ENCODE measurements around the gene MTG2. TPM values are rescaled to one million over a fixed set of nuclear protein-coding genes. Genes with fewer than 3 reads are reported as not detected.

The MTG2 gene
- total RNA-seq, 1 donor from 2014 or later, result 31.5 TPM

- H3K9ac ChIP-seq (ENCODE audit: low read length), result peak overlapping the region; percentile 79
- peak; percentile 1 for DNase-seq (ENCODE audit: low read depth)
- Mint-ChIP-seq H3K4me3 (ENCODE audit: unreplicated experiment) (peak overlapping the region; percentile 92), H3K27ac (ENCODE audit: unreplicated experiment) (peak overlapping the region; percentile 66), H3K4me1 (ENCODE audit: low read depth, unreplicated experiment) (peaks cover 10% of the 10 kb centered on the region), H3K36me3 (ENCODE audit: low read depth, unreplicated experiment) (peaks cover 14% of the 10 kb centered on the region), H3K9me3 (ENCODE audit: unreplicated experiment) (no peaks in the 10 kb centered on the region), H3K27me3 (ENCODE audit: low read depth, unreplicated experiment) (no peaks in the 10 kb centered on the region)
- FAIRE-seq, result no peak
- H2AFZ ChIP-seq (ENCODE audit: low read depth, low read length), result peak overlapping the region; percentile 69
- no peak for TF ChIP-seq EZH2 (IDR thresholded peaks at IDR 0.05; ENCODE audit: insufficient read depth, low read length)
- TF ChIP-seq CTCF (IDR thresholded peaks at IDR 0.05; ENCODE audit: insufficient read depth, low read depth, low read length), result no peak
- peaks cover 54% of the 10 kb centered on the region for H3K79me2 ChIP-seq (ENCODE audit: insufficient read depth, low read length)
- H4K20me1 ChIP-seq (ENCODE audit: insufficient read depth, low read length), result peaks cover 53% of the 10 kb centered on the region
- no peaks in the 10 kb centered on the region for H3K9me3 ChIP-seq (ENCODE audit: insufficient read depth, low read depth, low read length)
- H3K4me2 ChIP-seq (ENCODE audit: low read length), result peak overlapping the region; percentile 86
- no peaks in the 10 kb centered on the region for H3K27me3 ChIP-seq (ENCODE audit: insufficient read depth, low read length)
- no peak overlapping the region for H3K27ac ChIP-seq (ENCODE audit: low read depth, low read length)
- H3K4me1 ChIP-seq (ENCODE audit: insufficient read depth, low read length), result peaks cover 9% of the 10 kb centered on the region
- H3K4me3 ChIP-seq (ENCODE audit: insufficient read depth, low read depth, low read length), result peak overlapping the region; percentile 67
- H3K36me3 ChIP-seq (ENCODE audit: insufficient read depth, low read length), result no peaks in the 10 kb centered on the region
Observed at GRCh38 chr20:62239278-62239879, 56.6 kb downstream of the MTG2 start.

GRCh38 chr20:62240020-62240685 lies 57.3 kb downstream of the MTG2 start:
- H3K4me1 Mint-ChIP-seq (ENCODE audit: low read depth, unreplicated experiment), result peaks cover 8% of the 10 kb centered on the region
- Histone ChIP-seq H3K36me3 (ENCODE audit: insufficient read depth, low read length) (no peaks in the 10 kb centered on the region), H4K20me1 (ENCODE audit: insufficient read depth, low read length) (peaks cover 60% of the 10 kb centered on the region), H3K9ac (ENCODE audit: low read length) (no peak overlapping the region), H3K27me3 (ENCODE audit: insufficient read depth, low read length) (no peaks in the 10 kb centered on the region), H3K79me2 (ENCODE audit: insufficient read depth, low read length) (peaks cover 61% of the 10 kb centered on the region), H3K9me3 (ENCODE audit: insufficient read depth, low read depth, low read length) (no peaks in the 10 kb centered on the region), H3K4me3 (ENCODE audit: insufficient read depth, low read depth, low read length) (no peak overlapping the region), H2AFZ (ENCODE audit: low read depth, low read length) (no peak overlapping the region), H3K4me1 (ENCODE audit: insufficient read depth, low read length) (peaks cover 9% of the 10 kb centered on the region), H3K27ac (ENCODE audit: low read depth, low read length) (no peak overlapping the region), H3K4me2 (ENCODE audit: low read length) (peak overlapping the region; percentile 86)
- H3K4me3 Mint-ChIP-seq (ENCODE audit: unreplicated experiment), result peak overlapping the region; percentile 92
- FAIRE-seq, result no peak
- no peaks in the 10 kb centered on the region for H3K9me3 Mint-ChIP-seq (ENCODE audit: unreplicated experiment)
- TF ChIP-seq EZH2 (IDR thresholded peaks at IDR 0.05; ENCODE audit: insufficient read depth, low read length), result no peak
- no peak for TF ChIP-seq CTCF (IDR thresholded peaks at IDR 0.05; ENCODE audit: insufficient read depth, low read depth, low read length)
- H3K27ac Mint-ChIP-seq (ENCODE audit: unreplicated experiment), result peak overlapping the region; percentile 29
- no peak for DNase-seq (ENCODE audit: low read depth)
- peaks cover 14% of the 10 kb centered on the region for H3K36me3 Mint-ChIP-seq (ENCODE audit: low read depth, unreplicated experiment)
- H3K27me3 Mint-ChIP-seq (ENCODE audit: low read depth, unreplicated experiment), result no peaks in the 10 kb centered on the region

GRCh38 chr20:62241506-62241905 lies 58.7 kb downstream of the MTG2 start:
- H3K36me3 Mint-ChIP-seq (ENCODE audit: low read depth, unreplicated experiment), result peaks cover 16% of the 10 kb centered on the region
- H4K20me1 ChIP-seq (ENCODE audit: insufficient read depth, low read length), result peaks cover 74% of the 10 kb centered on the region
- no peak for DNase-seq (ENCODE audit: low read depth)
- H3K4me1 ChIP-seq (ENCODE audit: insufficient read depth, low read length), result peaks cover 9% of the 10 kb centered on the region
- H3K36me3 ChIP-seq (ENCODE audit: insufficient read depth, low read length), result no peaks in the 10 kb centered on the region
- no peak overlapping the region for H3K4me3 ChIP-seq (ENCODE audit: insufficient read depth, low read depth, low read length)
- H3K27ac ChIP-seq (ENCODE audit: low read depth, low read length), result no peak overlapping the region
- no peaks in the 10 kb centered on the region for H3K9me3 Mint-ChIP-seq (ENCODE audit: unreplicated experiment)
- TF ChIP-seq CTCF (IDR thresholded peaks at IDR 0.05; ENCODE audit: insufficient read depth, low read depth, low read length), result no peak
- no peak for TF ChIP-seq EZH2 (IDR thresholded peaks at IDR 0.05; ENCODE audit: insufficient read depth, low read length)
- no peaks in the 10 kb centered on the region for H3K9me3 ChIP-seq (ENCODE audit: insufficient read depth, low read depth, low read length)
- no peak overlapping the region for H3K27ac Mint-ChIP-seq (ENCODE audit: unreplicated experiment)
- H2AFZ ChIP-seq (ENCODE audit: low read depth, low read length), result no peak overlapping the region
- H3K4me2 ChIP-seq (ENCODE audit: low read length), result no peak overlapping the region
- H3K4me1 Mint-ChIP-seq (ENCODE audit: low read depth, unreplicated experiment), result peaks cover 8% of the 10 kb centered on the region
- H3K27me3 ChIP-seq (ENCODE audit: insufficient read depth, low read length), result no peaks in the 10 kb centered on the region
- H3K4me3 Mint-ChIP-seq (ENCODE audit: unreplicated experiment), result no peak overlapping the region
- H3K27me3 Mint-ChIP-seq (ENCODE audit: low read depth, unreplicated experiment), result no peaks in the 10 kb centered on the region
- H3K9ac ChIP-seq (ENCODE audit: low read length), result no peak overlapping the region
- peaks cover 74% of the 10 kb centered on the region for H3K79me2 ChIP-seq (ENCODE audit: insufficient read depth, low read length)
- no peak for FAIRE-seq

Measured in astrocyte (in vitro differentiated cells and primary cell).